HepG2 (cell line): Measurements from ENCODE around the gene CTSA.

Source experiments
- ATF3 ChIP-seq: sonication (generic); formaldehyde crosslinking; IDR thresholded peaks from 2 replicates; pipeline ENCODE4 v1.4.0; 2020; ENCODE audit warnings: missing genetic modification reagents
- MXI1 ChIP-seq: IDR thresholded peaks from 3 replicates; pipeline ENCODE4 v1.6.1; 2012; ENCODE audit warnings: low read depth, low read length, inconsistent platforms, borderline replicate concordance
- SMAD1 ChIP-seq: sonication (generic); formaldehyde crosslinking; IDR thresholded peaks from 2 replicates; pipeline ENCODE4 v1.4.0; 2020; ENCODE audit warnings: missing genetic modification reagents, low read depth, mild to moderate bottlenecking, borderline replicate concordance
- ZNF282 ChIP-seq: fragments of 450-650 bp; IDR thresholded peaks from 2 replicates; pipeline ENCODE4 v1.6.1; 2018; ENCODE audit not compliant: partially characterized antibody

GRCh38 chr20:45937765-45938164 is 46.6 kb downstream of the CTSA start:
- TF ChIP-seq MXI1 (no peak), ZNF282 (no peak), ATF3 (CRISPR knock-in tag) (no peak), SMAD1 (CRISPR knock-in tag) (no peak)
